ENCODE measurements around the gene MAGI2. TPM values are rescaled to one million over a fixed set of nuclear protein-coding genes. Genes with fewer than 3 reads are reported as not detected.

Gene MAGI2
- total and polyA plus RNA-seq, 2 experiments from 2014 or later = 3.5 to 4.1 TPM

- no peak overlapping the region for H3K4me3 ChIP-seq
- H4K20me1 ChIP-seq (ENCODE audit: insufficient read depth) = no peaks in the 10 kb centered on the region
- no peaks in the 10 kb centered on the region for H3K4me1 ChIP-seq (ENCODE audit: insufficient read depth)
- DNase-seq = peak; percentile 26
- no peaks in the 10 kb centered on the region for H3K79me2 ChIP-seq (ENCODE audit: insufficient read depth)
- no peaks in the 10 kb centered on the region for H3K27me3 ChIP-seq (replicated peaks; ENCODE audit: insufficient read depth)
- H2AFZ ChIP-seq = no peak overlapping the region
- H3K9ac ChIP-seq = no peak overlapping the region
- no peaks in the 10 kb centered on the region for H3F3A ChIP-seq (ENCODE audit: insufficient read depth)
- TF ChIP-seq EZH2phosphoT487 (IDR thresholded peaks at IDR 0.05; ENCODE audit: insufficient read depth, low read depth) (no peak), EZH2 (IDR thresholded peaks at IDR 0.05; ENCODE audit: insufficient read depth, poor library complexity, severe bottlenecking) (no peak)
- H3K9me3 ChIP-seq (ENCODE audit: low read depth) = no peaks in the 10 kb centered on the region
- H3K36me3 ChIP-seq (ENCODE audit: low read depth) = no peaks in the 10 kb centered on the region
- no peak overlapping the region for H3K27ac ChIP-seq
- H3K9me2 ChIP-seq (ENCODE audit: insufficient read depth) = no peaks in the 10 kb centered on the region
- no peak overlapping the region for H3K4me2 ChIP-seq (ENCODE audit: unreplicated experiment)
- in situ Hi-C loops (cut with MboI) = no loop called here
Measured at GRCh38 chr7:78090616-78091015, 1362.9 kb downstream of the MAGI2 start.

GRCh38 chr7:78083476-78084120, 1369.9 kb downstream of the MAGI2 start:
- TF ChIP-seq EZH2phosphoT487 (IDR thresholded peaks at IDR 0.05; ENCODE audit: insufficient read depth, low read depth) = no peak
- TF ChIP-seq EZH2 (IDR thresholded peaks at IDR 0.05; ENCODE audit: insufficient read depth, poor library complexity, severe bottlenecking) = no peak
- Histone ChIP-seq H3F3A (ENCODE audit: insufficient read depth) (no peaks in the 10 kb centered on the region), H4K20me1 (ENCODE audit: insufficient read depth) (no peaks in the 10 kb centered on the region), H2AFZ (no peak overlapping the region), H3K9ac (no peak overlapping the region), H3K36me3 (ENCODE audit: low read depth) (no peaks in the 10 kb centered on the region), H3K4me3 (no peak overlapping the region), H3K79me2 (ENCODE audit: insufficient read depth) (no peaks in the 10 kb centered on the region), H3K9me3 (ENCODE audit: low read depth) (no peaks in the 10 kb centered on the region), H3K27ac (no peak overlapping the region), H3K4me1 (ENCODE audit: insufficient read depth) (peaks cover 15% of the 10 kb centered on the region), H3K9me2 (ENCODE audit: insufficient read depth) (no peaks in the 10 kb centered on the region), H3K27me3 (replicated peaks; ENCODE audit: insufficient read depth) (no peaks in the 10 kb centered on the region), H3K4me2 (ENCODE audit: unreplicated experiment) (no peak overlapping the region)
- in situ Hi-C loops (cut with MboI) = no loop called here
- 79 to 81% methylated on average over 6 of the region's 6 CpGs for WGBS, 2 experiments (ENCODE audit: low coverage in 1 of 2, low lambda C conversion rate in 2 of 2, missing lambda C conversion rate in 2 of 2)
- DNase-seq = no peak

GRCh38 chr7:78082556-78082955, 1370.9 kb downstream of the MAGI2 start:
- 62 to 68% methylated on average over 5 of the region's 5 CpGs for WGBS, 2 experiments (ENCODE audit: low coverage in 1 of 2, low lambda C conversion rate in 2 of 2, missing lambda C conversion rate in 2 of 2)
- in situ Hi-C loops (cut with MboI) = no loop called here

DNA sequence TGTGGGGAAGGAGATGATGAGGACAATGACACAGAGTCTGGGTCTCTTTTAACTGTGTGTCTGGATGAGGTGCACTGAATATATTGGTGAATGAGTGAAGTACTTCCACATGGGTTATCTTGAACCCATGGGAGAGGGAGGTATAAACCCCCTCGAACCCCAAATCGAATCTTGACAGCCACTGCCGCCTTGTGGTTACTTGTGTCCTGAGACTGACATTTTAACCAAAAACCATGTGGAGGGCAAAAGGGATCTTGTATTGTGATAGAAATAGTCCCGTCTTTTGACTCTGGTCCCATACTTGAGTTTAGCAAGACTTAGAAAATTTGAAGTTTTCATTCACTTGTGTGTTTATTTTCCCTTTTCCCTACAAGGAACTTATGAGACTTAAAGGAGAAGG, 1371.6 kb downstream of the MAGI2 start:
- Histone ChIP-seq H3K27me3 (replicated peaks; ENCODE audit: insufficient read depth) (no peaks in the 10 kb centered on the region), H2AFZ (no peak overlapping the region), H3F3A (ENCODE audit: insufficient read depth) (no peaks in the 10 kb centered on the region), H3K27ac (no peak overlapping the region), H3K4me1 (ENCODE audit: insufficient read depth) (peaks cover 15% of the 10 kb centered on the region), H3K4me3 (no peak overlapping the region), H3K9me3 (ENCODE audit: low read depth) (no peaks in the 10 kb centered on the region), H3K4me2 (ENCODE audit: unreplicated experiment) (no peak overlapping the region), H4K20me1 (ENCODE audit: insufficient read depth) (no peaks in the 10 kb centered on the region), H3K9ac (no peak overlapping the region), H3K36me3 (ENCODE audit: low read depth) (no peaks in the 10 kb centered on the region), H3K79me2 (ENCODE audit: insufficient read depth) (no peaks in the 10 kb centered on the region), H3K9me2 (ENCODE audit: insufficient read depth) (no peaks in the 10 kb centered on the region)
- in situ Hi-C loops (cut with MboI) = no loop called here
- no peak for TF ChIP-seq EZH2phosphoT487 (IDR thresholded peaks at IDR 0.05; ENCODE audit: insufficient read depth, low read depth)
- TF ChIP-seq EZH2 (IDR thresholded peaks at IDR 0.05; ENCODE audit: insufficient read depth, poor library complexity, severe bottlenecking) = no peak
- DNase-seq = no peak
- 40 to 45% methylated on average over 4 of the region's 4 CpGs for WGBS, 2 experiments (ENCODE audit: low coverage in 1 of 2, low lambda C conversion rate in 2 of 2, missing lambda C conversion rate in 2 of 2)

More at GRCh38 chr7:78082556-78082955, 1370.9 kb downstream of the MAGI2 start:
- Histone ChIP-seq H3K36me3 (ENCODE audit: low read depth) (no peaks in the 10 kb centered on the region), H3K4me2 (ENCODE audit: unreplicated experiment) (no peak overlapping the region), H3K9me2 (ENCODE audit: insufficient read depth) (no peaks in the 10 kb centered on the region), H3K9ac (no peak overlapping the region), H3K27ac (no peak overlapping the region), H3K4me3 (no peak overlapping the region), H3K27me3 (replicated peaks; ENCODE audit: insufficient read depth) (no peaks in the 10 kb centered on the region), H3K9me3 (ENCODE audit: low read depth) (no peaks in the 10 kb centered on the region), H3K79me2 (ENCODE audit: insufficient read depth) (no peaks in the 10 kb centered on the region), H3K4me1 (ENCODE audit: insufficient read depth) (peaks cover 15% of the 10 kb centered on the region), H3F3A (ENCODE audit: insufficient read depth) (no peaks in the 10 kb centered on the region), H4K20me1 (ENCODE audit: insufficient read depth) (no peaks in the 10 kb centered on the region), H2AFZ (no peak overlapping the region)
- TF ChIP-seq EZH2 (IDR thresholded peaks at IDR 0.05; ENCODE audit: insufficient read depth, poor library complexity, severe bottlenecking) (no peak), EZH2phosphoT487 (IDR thresholded peaks at IDR 0.05; ENCODE audit: insufficient read depth, low read depth) (no peak)
- no peak for DNase-seq

- 100% methylated on average over 1 of the region's 1 CpG for WGBS, 2 experiments (ENCODE audit: low coverage in 1 of 2, low lambda C conversion rate in 2 of 2, missing lambda C conversion rate in 2 of 2)
- Histone ChIP-seq H2AFZ (no peak overlapping the region), H3K27me3 (replicated peaks; ENCODE audit: insufficient read depth) (no peaks in the 10 kb centered on the region), H3K9me3 (ENCODE audit: low read depth) (no peaks in the 10 kb centered on the region), H3K4me2 (ENCODE audit: unreplicated experiment) (no peak overlapping the region), H3K4me1 (ENCODE audit: insufficient read depth) (peaks cover 15% of the 10 kb centered on the region), H3F3A (ENCODE audit: insufficient read depth) (no peaks in the 10 kb centered on the region), H4K20me1 (ENCODE audit: insufficient read depth) (no peaks in the 10 kb centered on the region), H3K27ac (no peak overlapping the region), H3K36me3 (ENCODE audit: low read depth) (no peaks in the 10 kb centered on the region), H3K9ac (no peak overlapping the region), H3K79me2 (ENCODE audit: insufficient read depth) (no peaks in the 10 kb centered on the region), H3K4me3 (no peak overlapping the region), H3K9me2 (ENCODE audit: insufficient read depth) (no peaks in the 10 kb centered on the region)
- no peak for TF ChIP-seq EZH2 (IDR thresholded peaks at IDR 0.05; ENCODE audit: insufficient read depth, poor library complexity, severe bottlenecking)
- no peak for TF ChIP-seq EZH2phosphoT487 (IDR thresholded peaks at IDR 0.05; ENCODE audit: insufficient read depth, low read depth)
- in situ Hi-C loops (cut with MboI) = no loop called here
- DNase-seq = no peak
Measured at GRCh38 chr7:78081344-78081743, 1372.1 kb downstream of the MAGI2 start.
